HepG2 (cell line): ENCODE data around the gene FAM240A. TPM values are rescaled to one million over a fixed set of nuclear protein-coding genes. Genes with fewer than 3 reads are reported as not detected.
A peak's percentile ranks its signal among the peaks of the same experiment; 100 is the strongest.

Experiments
- ATM ChIP-seq: fragments of 450-650 bp; IDR thresholded peaks from 2 replicates; pipeline ENCODE4 v1.7.1; 2017; ENCODE audit warnings: mild to moderate bottlenecking, borderline replicate concordance
- CEBPZ ChIP-seq: IDR thresholded peaks from 2 replicates; pipeline ENCODE4 v1.6.1; 2012; ENCODE audit warnings: low read length, improper control_type of control experiment
- ETV5 ChIP-seq: IDR thresholded peaks from 2 replicates; pipeline ENCODE4 v1.6.1; 2018; ENCODE audit warnings: missing biosample characterization, missing genetic modification reagents, inconsistent platforms, borderline replicate concordance
- HCFC1 ChIP-seq: fragments of 150-350 bp; IDR thresholded peaks from 2 replicates; pipeline ENCODE4 v1.6.1; 2014; ENCODE audit warnings: low read depth, low read length
- NR2F1 ChIP-seq, 2 experiments: fragments of 450-650 bp in 1 of 2; formaldehyde crosslinking in 1 of 2; IDR thresholded peaks; 2 replicates each; pipeline versions ENCODE4 v1.5.0 to v1.6.1; 2016 to 2020; ENCODE audit warnings: mild to moderate bottlenecking in 1 of 2, missing compliant biosample characterization in 1 of 2, missing genetic modification reagents in 1 of 2, moderate library complexity in 1 of 2
- PAF1 ChIP-seq: IDR thresholded peaks from 2 replicates; pipeline ENCODE4 v1.6.1; 2016; ENCODE audit warnings: missing genetic modification reagents, missing compliant biosample characterization
- RARA ChIP-seq: IDR thresholded peaks from 2 replicates; pipeline ENCODE4 v1.6.1; 2016; ENCODE audit warnings: missing genetic modification reagents, missing compliant biosample characterization
- SALL2 ChIP-seq: sonication (generic); formaldehyde crosslinking; IDR thresholded peaks from 2 replicates; pipeline ENCODE4 v1.8.1; 2023; ENCODE audit warnings: mild to moderate bottlenecking, missing genetic modification reagents, inconsistent platforms
- ZFX ChIP-seq: sonication (generic); formaldehyde crosslinking; IDR thresholded peaks from 2 replicates; pipeline ENCODE4 v1.4.0; 2020; ENCODE audit warnings: mild to moderate bottlenecking, low read depth, missing genetic modification reagents, moderate library complexity
- ZNF101 ChIP-seq: sonication (generic); formaldehyde crosslinking; IDR thresholded peaks from 2 replicates; pipeline ENCODE4 v1.4.0; 2020; ENCODE audit warnings: mild to moderate bottlenecking, low read depth, missing genetic modification reagents, borderline replicate concordance
- ZNF362 ChIP-seq: sonication (generic); formaldehyde crosslinking; IDR thresholded peaks from 2 replicates; pipeline ENCODE4 v1.4.0; 2020; ENCODE audit warnings: missing genetic modification reagents, mild to moderate bottlenecking, borderline replicate concordance
- polyA plus RNA-seq, 8 experiments: library from polyadenylated mRNA; depleted of rRNA in 3 of 8; stranded (reverse) in 7 of 8; unstranded in 1 of 8; fragments of >200 nt; fragmentation: Illumina TruSeq in 4 of 8; extraction: Trizol in 4 of 8; gene quantifications; 2 replicates each; pipeline versions ENCODE4 v1.2.1 to v1.2.3, GENCODE V29; 2011 to 2016; ENCODE audit warnings: low read depth in 4 of 8, missing spikeins in 1 of 8, mixed read lengths in 1 of 8; ENCODE audit not compliant: insufficient read depth in 1 of 8
- total RNA-seq, 5 experiments: library from RNA; depleted of rRNA; stranded (reverse); fragments of >200 nt; fragmentation: Illumina TruSeq; extraction: Trizol; gene quantifications; 2 replicates each; pipeline ENCODE4 v1.2.3, GENCODE V29; 2016; ENCODE audit warnings: low read depth in 1 of 5
- TF ChIP-seq, protein P1 (sequence below): sonication (generic); formaldehyde crosslinking; IDR thresholded peaks from 2 replicates; pipeline ENCODE4 v1.4.0; 2020; ENCODE audit warnings: missing genetic modification reagents
- TF ChIP-seq, protein P2 (sequence below), 2 experiments: IDR thresholded peaks; 2 replicates each; pipeline ENCODE4 v1.6.1; 2011 to 2012; ENCODE audit warnings: low read length in 2 of 2, borderline replicate concordance in 1 of 2, low read depth in 1 of 2, mild to moderate bottlenecking in 1 of 2, moderate library complexity in 1 of 2
- TF ChIP-seq, protein P3 (sequence below): sonication (generic); formaldehyde crosslinking; IDR thresholded peaks from 2 replicates; pipeline ENCODE4 v1.4.0; 2020; ENCODE audit warnings: missing genetic modification reagents, borderline replicate concordance

FAM240A gene
- total and polyA plus RNA-seq, 2 of the 13 experiments (the other 11 are each of a cell fraction or from before 2014, with no cell fraction given): not detected

DNA sequence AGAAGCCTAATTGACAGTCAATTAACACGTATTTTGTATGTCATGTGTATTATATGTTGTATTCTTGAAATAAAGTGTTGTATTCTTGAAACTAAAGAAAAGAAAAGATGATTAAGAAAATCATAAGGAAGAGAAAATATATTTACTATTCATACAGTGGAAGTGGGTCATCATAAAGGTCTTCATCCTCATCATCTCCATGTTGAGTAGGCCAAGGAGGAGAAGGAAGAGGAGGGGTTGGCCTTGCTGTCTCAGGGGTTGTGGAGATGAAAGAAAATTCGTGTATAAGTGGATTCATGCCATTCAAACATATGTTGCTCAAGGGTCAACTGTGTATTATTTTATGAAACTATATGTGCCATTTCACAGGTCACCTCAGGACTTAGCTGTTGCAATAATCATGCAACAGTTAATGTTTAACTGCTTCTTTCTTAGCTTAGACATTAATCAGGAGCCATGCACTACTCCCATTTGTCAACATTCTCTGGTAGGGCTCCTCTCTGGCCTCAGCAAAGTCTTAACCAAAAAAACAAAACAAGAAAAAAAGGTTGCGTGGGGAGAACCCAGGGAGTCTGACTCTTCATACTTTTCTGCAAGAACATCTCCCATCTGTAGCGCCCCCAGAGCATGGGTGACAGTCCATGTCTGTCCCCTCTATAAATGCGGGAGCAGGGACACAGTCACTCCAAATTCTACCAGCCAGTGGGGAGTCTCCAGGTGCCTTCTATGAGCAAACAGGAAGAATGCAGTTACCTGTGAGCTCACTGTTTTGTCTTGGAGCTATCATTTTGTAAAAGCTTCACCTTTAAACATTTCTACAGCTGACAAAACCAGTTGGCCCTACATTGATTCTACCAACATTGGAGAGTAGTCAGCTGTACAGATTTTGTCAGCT is 26.3 kb upstream of the FAM240A start (continued):
- TF ChIP-seq CEBPZ (no peak), ZNF362 (CRISPR knock-in tag) (peak; percentile 23; the same call in 1 of the 2 replicates), ZFX (CRISPR knock-in tag) (peak; percentile 28; the same call in 1 of the 2 replicates), RARA (CRISPR knock-in tag) (peak; percentile 34; the same call in 1 of the 2 replicates), SALL2 (no peak), HCFC1 (no peak), NR2F1 (CRISPR knock-in tag; IDR thresholded peaks at IDR 0.05) (0 out of 4 replicates have a peak, but pooled peaks of 1 of the 2 experiments have one; percentile 42), ETV5 (CRISPR knock-in tag) (peak; percentile 23; the same call in 1 of the 2 replicates), ATM (no peak), PAF1 (no peak), ZNF101 (CRISPR knock-in tag) (no peak)
- TF ChIP-seq, protein P1, sequence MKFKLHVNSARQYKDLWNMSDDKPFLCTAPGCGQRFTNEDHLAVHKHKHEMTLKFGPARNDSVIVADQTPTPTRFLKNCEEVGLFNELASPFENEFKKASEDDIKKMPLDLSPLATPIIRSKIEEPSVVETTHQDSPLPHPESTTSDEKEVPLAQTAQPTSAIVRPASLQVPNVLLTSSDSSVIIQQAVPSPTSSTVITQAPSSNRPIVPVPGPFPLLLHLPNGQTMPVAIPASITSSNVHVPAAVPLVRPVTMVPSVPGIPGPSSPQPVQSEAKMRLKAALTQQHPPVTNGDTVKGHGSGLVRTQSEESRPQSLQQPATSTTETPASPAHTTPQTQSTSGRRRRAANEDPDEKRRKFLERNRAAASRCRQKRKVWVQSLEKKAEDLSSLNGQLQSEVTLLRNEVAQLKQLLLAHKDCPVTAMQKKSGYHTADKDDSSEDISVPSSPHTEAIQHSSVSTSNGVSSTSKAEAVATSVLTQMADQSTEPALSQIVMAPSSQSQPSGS: peak; percentile 44; the same call in 1 of the 2 replicates
- TF ChIP-seq, protein P2, sequence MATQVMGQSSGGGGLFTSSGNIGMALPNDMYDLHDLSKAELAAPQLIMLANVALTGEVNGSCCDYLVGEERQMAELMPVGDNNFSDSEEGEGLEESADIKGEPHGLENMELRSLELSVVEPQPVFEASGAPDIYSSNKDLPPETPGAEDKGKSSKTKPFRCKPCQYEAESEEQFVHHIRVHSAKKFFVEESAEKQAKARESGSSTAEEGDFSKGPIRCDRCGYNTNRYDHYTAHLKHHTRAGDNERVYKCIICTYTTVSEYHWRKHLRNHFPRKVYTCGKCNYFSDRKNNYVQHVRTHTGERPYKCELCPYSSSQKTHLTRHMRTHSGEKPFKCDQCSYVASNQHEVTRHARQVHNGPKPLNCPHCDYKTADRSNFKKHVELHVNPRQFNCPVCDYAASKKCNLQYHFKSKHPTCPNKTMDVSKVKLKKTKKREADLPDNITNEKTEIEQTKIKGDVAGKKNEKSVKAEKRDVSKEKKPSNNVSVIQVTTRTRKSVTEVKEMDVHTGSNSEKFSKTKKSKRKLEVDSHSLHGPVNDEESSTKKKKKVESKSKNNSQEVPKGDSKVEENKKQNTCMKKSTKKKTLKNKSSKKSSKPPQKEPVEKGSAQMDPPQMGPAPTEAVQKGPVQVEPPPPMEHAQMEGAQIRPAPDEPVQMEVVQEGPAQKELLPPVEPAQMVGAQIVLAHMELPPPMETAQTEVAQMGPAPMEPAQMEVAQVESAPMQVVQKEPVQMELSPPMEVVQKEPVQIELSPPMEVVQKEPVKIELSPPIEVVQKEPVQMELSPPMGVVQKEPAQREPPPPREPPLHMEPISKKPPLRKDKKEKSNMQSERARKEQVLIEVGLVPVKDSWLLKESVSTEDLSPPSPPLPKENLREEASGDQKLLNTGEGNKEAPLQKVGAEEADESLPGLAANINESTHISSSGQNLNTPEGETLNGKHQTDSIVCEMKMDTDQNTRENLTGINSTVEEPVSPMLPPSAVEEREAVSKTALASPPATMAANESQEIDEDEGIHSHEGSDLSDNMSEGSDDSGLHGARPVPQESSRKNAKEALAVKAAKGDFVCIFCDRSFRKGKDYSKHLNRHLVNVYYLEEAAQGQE (IDR thresholded peaks at IDR 0.05; ENCODE audit: borderline replicate concordance in 1 of 2, low read depth in 1 of 2, low read length in 2 of 2): no peak
- TF ChIP-seq, protein P3, sequence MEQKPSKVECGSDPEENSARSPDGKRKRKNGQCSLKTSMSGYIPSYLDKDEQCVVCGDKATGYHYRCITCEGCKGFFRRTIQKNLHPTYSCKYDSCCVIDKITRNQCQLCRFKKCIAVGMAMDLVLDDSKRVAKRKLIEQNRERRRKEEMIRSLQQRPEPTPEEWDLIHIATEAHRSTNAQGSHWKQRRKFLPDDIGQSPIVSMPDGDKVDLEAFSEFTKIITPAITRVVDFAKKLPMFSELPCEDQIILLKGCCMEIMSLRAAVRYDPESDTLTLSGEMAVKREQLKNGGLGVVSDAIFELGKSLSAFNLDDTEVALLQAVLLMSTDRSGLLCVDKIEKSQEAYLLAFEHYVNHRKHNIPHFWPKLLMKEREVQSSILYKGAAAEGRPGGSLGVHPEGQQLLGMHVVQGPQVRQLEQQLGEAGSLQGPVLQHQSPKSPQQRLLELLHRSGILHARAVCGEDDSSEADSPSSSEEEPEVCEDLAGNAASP (CRISPR knock-in tag): peak; percentile 100
